Nephron progenitor cell (in vitro differentiated cells): ENCODE measurements around the gene PPCDC.

ENCODE experiments used
- DNase-seq: peaks from one replicate; pipeline ENCODE4 v3.0.0; 2021
- H3K27ac Mint-ChIP-seq: 2 replicates; pipeline ENCODE4 v1.8.0; 2021; ENCODE audit warnings: mild to moderate bottlenecking, moderate library complexity, mixed read lengths
- H3K27me3 Mint-ChIP-seq: 2 replicates; pipeline ENCODE4 v1.8.0; 2021; ENCODE audit warnings: mild to moderate bottlenecking, low read depth, mixed read lengths; ENCODE audit not compliant: poor library complexity
- H3K36me3 Mint-ChIP-seq: 2 replicates; pipeline ENCODE4 v1.8.0; 2021; ENCODE audit warnings: low read depth, mixed read lengths
- H3K4me1 Mint-ChIP-seq: 2 replicates; pipeline ENCODE4 v1.8.0; 2021; ENCODE audit warnings: mixed read lengths
- H3K4me3 Mint-ChIP-seq: 2 replicates; pipeline ENCODE4 v1.8.0; 2021; ENCODE audit warnings: mild to moderate bottlenecking, moderate library complexity, mixed read lengths
- H3K9me3 Mint-ChIP-seq: 2 replicates; pipeline ENCODE4 v1.8.0; 2021; ENCODE audit warnings: mild to moderate bottlenecking, moderate library complexity, mixed read lengths
- CTCF ChIP-seq: fragments of 200-600 bp; sonication (generic); IDR thresholded peaks from 2 replicates; pipeline ENCODE4 v1.5.0; 2021; ENCODE audit warnings: antibody characterized with exemption

PPCDC gene

GRCh38 chr15:75023181-75023871 lies at the start of gene PPCDC:
TSS of gene PPCDC (plus strand) at chr15:75023590. CDS start at chr15:75028319, 4,729 bp downstream.
- Mint-ChIP-seq H3K4me3 (peak within 1 kb of the TSS; percentile 97), H3K9me3 (no peaks in the 10 kb centered on the region), H3K4me1 (peaks cover 32% of the 10 kb centered on the region), H3K27me3 (peaks cover 4% of the 10 kb centered on the region), H3K27ac (no peak within 1 kb of the TSS), H3K36me3 (no peaks in the 10 kb centered on the region)
- no peak for TF ChIP-seq CTCF
- peak; percentile 93 for DNase-seq

GRCh38 chr15:74976159-74976558 lies 47.2 kb upstream of the PPCDC start:
- no peak overlapping the region for H3K4me3 Mint-ChIP-seq
- no peaks in the 10 kb centered on the region for H3K36me3 Mint-ChIP-seq
- TF ChIP-seq CTCF, result no peak
- no peak overlapping the region for H3K27ac Mint-ChIP-seq
- no peaks in the 10 kb centered on the region for H3K4me1 Mint-ChIP-seq
- no peak for DNase-seq
- no peaks in the 10 kb centered on the region for H3K9me3 Mint-ChIP-seq
- peaks cover 21% of the 10 kb centered on the region for H3K27me3 Mint-ChIP-seq

GRCh38 chr15:74977599-74977998 lies 45.8 kb upstream of the PPCDC start:
- H3K9me3 Mint-ChIP-seq, result no peaks in the 10 kb centered on the region
- H3K4me3 Mint-ChIP-seq, result no peak overlapping the region
- no peaks in the 10 kb centered on the region for H3K4me1 Mint-ChIP-seq
- H3K36me3 Mint-ChIP-seq, result no peaks in the 10 kb centered on the region
- peaks cover 18% of the 10 kb centered on the region for H3K27me3 Mint-ChIP-seq
- H3K27ac Mint-ChIP-seq, result peak overlapping the region; percentile 79
- TF ChIP-seq CTCF, result no peak
- DNase-seq, result no peak

- Mint-ChIP-seq H3K4me1 (no peaks in the 10 kb centered on the region), H3K27me3 (peaks cover 17% of the 10 kb centered on the region), H3K27ac (peak overlapping the region; percentile 79), H3K36me3 (no peaks in the 10 kb centered on the region), H3K4me3 (no peak overlapping the region), H3K9me3 (no peaks in the 10 kb centered on the region)
- TF ChIP-seq CTCF, result no peak
- DNase-seq, result no peak
Observed at GRCh38 chr15:74978077-74978476, 45.3 kb upstream of the PPCDC start.

- H3K27ac Mint-ChIP-seq, result no peak overlapping the region
- H3K36me3 Mint-ChIP-seq, result no peaks in the 10 kb centered on the region
- H3K27me3 Mint-ChIP-seq, result peaks cover 21% of the 10 kb centered on the region
Observed at GRCh38 chr15:74978503-74978902, 44.9 kb upstream of the PPCDC start.

More at GRCh38 chr15:74978503-74978902, 44.9 kb upstream of the PPCDC start:
- peaks cover 1% of the 10 kb centered on the region for H3K4me1 Mint-ChIP-seq
- H3K4me3 Mint-ChIP-seq, result no peak overlapping the region
- no peak for DNase-seq
- H3K9me3 Mint-ChIP-seq, result no peaks in the 10 kb centered on the region
- no peak for TF ChIP-seq CTCF
